HG02759 (cell line): Measurements from ENCODE around the gene CHPF2.

Experiments used
- ATAC-seq: cut with Tn5 transposase; IDR thresholded peaks from one replicate; pipeline ENCODE4 v1.9.1; 2021; ENCODE audit warnings: mild to moderate bottlenecking, moderate library complexity; ENCODE audit not compliant: unreplicated experiment

CHPF2 gene

DNA sequence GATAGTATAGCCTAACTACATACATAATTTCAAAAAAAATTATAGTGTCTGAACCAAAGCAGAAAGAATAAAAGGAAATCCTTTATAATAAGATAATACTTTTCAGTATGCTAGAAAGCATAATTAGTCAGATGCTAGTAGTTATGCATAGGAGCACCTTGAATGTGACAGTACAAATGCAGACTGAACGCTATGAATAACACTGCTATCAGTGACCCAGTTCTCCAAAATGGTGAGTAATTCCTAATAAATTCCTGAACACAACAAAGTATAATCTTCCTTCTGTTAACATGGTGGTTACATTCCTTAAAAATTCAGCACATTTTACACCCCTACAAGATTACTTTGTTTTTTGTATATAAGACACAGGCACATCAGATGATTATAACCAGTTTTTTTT is 1.2 kb upstream of the CHPF2 start:
- no peak for ATAC-seq

DNA sequence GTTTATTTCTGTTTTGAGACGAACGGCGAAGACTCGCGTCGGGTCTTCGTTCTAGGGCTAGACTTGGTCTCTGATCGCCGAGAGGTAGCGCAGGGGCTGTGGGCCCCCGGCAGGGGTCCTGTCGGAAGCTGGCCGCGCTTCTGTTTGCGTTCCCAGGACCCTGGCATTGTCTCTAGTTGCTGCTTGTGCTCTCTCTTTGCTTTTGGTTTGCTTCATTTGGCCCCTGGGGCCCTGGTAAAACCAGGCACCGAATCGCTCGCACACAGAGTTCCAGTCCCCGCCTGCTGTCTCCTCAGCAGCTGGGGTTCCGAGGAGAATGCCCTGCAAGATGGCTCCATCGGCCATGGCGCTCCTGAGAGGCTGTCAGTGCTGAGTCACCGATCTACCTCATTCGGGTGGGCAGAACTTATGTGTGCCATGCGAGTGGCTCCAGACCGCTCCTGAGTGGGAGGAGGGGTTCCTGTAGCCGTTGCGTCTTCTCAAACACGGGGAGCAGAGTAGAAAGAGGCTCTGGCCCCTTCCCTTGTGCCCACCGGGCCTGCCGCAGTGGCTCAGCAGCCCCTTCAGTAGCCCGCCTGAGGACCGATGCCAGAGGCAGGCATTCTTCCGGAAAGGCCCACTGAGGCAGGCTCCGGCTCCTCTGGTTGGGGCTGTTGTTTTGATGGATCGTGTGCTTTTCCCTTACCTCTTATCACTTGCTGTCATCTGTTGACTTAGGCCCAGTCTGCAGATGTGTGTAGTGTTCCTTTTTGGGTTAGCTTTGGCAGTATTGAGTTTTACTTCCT is 826 bp downstream of the CHPF2 start:
- peak; percentile 33 for ATAC-seq

DNA sequence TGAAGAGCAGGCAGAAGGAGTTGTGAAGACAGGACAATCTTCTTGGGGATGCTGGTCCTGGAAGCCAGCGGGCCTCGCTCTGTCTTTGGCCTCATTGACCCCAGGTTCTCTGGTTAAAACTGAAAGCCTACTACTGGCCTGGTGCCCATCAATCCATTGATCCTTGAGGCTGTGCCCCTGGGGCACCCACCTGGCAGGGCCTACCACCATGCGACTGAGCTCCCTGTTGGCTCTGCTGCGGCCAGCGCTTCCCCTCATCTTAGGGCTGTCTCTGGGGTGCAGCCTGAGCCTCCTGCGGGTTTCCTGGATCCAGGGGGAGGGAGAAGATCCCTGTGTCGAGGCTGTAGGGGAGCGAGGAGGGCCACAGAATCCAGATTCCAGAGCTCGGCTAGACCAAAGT is 1.5 kb downstream of the CHPF2 start:
- no peak for ATAC-seq

DNA sequence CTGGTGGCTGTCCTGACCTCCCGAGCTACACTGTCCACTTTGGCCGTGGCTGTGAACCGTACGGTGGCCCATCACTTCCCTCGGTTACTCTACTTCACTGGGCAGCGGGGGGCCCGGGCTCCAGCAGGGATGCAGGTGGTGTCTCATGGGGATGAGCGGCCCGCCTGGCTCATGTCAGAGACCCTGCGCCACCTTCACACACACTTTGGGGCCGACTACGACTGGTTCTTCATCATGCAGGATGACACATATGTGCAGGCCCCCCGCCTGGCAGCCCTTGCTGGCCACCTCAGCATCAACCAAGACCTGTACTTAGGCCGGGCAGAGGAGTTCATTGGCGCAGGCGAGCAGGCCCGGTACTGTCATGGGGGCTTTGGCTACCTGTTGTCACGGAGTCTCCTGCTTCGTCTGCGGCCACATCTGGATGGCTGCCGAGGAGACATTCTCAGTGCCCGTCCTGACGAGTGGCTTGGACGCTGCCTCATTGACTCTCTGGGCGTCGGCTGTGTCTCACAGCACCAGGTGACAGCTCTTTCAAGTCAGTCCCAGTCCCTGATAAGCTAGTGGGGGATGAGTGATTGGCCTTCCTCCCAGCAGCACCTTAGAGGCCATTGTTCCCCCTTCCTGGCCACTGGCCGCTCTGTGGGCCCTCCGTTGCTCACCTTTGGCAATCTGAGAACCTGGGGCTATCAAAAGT is 3.0 kb downstream of the CHPF2 start:
- ATAC-seq, result no peak

DNA sequence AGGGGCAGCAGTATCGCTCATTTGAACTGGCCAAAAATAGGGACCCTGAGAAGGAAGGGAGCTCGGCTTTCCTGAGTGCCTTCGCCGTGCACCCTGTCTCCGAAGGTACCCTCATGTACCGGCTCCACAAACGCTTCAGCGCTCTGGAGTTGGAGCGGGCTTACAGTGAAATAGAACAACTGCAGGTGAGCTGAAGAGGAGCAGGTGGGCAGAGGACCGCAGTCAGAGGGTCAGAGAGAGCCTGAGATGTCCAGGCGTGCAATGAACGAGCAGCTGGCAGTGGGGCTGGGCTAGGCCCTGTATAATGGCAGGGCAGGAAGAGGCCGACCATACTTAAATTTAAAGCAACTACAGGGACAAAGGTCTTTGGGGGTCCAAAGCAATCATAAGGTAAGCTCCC is 4.1 kb downstream of the CHPF2 start:
- ATAC-seq, result no peak

DNA sequence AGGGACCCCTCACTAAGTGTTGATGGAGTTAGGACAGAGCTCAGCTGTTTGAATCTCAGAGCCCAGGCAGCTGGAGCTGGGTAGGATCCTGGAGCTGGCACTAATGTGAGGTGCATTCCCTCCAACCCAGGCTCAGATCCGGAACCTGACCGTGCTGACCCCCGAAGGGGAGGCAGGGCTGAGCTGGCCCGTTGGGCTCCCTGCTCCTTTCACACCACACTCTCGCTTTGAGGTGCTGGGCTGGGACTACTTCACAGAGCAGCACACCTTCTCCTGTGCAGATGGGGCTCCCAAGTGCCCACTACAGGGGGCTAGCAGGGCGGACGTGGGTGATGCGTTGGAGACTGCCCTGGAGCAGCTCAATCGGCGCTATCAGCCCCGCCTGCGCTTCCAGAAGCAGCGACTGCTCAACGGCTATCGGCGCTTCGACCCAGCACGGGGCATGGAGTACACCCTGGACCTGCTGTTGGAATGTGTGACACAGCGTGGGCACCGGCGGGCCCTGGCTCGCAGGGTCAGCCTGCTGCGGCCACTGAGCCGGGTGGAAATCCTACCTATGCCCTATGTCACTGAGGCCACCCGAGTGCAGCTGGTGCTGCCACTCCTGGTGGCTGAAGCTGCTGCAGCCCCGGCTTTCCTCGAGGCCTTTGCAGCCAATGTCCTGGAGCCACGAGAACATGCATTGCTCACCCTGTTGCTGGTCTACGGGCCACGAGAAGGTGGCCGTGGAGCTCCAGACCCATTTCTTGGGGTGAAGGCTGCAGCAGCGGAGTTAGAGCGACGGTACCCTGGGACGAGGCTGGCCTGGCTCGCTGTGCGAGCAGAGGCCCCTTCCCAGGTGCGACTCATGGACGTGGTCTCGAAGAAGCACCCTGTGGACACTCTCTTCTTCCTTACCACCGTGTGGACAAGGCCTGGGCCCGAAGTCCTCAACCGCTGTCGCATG is 5.2 kb downstream of the CHPF2 start:
- ATAC-seq, result no peak

DNA sequence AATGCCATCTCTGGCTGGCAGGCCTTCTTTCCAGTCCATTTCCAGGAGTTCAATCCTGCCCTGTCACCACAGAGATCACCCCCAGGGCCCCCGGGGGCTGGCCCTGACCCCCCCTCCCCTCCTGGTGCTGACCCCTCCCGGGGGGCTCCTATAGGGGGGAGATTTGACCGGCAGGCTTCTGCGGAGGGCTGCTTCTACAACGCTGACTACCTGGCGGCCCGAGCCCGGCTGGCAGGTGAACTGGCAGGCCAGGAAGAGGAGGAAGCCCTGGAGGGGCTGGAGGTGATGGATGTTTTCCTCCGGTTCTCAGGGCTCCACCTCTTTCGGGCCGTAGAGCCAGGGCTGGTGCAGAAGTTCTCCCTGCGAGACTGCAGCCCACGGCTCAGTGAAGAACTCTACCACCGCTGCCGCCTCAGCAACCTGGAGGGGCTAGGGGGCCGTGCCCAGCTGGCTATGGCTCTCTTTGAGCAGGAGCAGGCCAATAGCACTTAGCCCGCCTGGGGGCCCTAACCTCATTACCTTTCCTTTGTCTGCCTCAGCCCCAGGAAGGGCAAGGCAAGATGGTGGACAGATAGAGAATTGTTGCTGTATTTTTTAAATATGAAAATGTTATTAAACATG is 6.0 kb downstream of the CHPF2 start:
- ATAC-seq, result no peak

DNA sequence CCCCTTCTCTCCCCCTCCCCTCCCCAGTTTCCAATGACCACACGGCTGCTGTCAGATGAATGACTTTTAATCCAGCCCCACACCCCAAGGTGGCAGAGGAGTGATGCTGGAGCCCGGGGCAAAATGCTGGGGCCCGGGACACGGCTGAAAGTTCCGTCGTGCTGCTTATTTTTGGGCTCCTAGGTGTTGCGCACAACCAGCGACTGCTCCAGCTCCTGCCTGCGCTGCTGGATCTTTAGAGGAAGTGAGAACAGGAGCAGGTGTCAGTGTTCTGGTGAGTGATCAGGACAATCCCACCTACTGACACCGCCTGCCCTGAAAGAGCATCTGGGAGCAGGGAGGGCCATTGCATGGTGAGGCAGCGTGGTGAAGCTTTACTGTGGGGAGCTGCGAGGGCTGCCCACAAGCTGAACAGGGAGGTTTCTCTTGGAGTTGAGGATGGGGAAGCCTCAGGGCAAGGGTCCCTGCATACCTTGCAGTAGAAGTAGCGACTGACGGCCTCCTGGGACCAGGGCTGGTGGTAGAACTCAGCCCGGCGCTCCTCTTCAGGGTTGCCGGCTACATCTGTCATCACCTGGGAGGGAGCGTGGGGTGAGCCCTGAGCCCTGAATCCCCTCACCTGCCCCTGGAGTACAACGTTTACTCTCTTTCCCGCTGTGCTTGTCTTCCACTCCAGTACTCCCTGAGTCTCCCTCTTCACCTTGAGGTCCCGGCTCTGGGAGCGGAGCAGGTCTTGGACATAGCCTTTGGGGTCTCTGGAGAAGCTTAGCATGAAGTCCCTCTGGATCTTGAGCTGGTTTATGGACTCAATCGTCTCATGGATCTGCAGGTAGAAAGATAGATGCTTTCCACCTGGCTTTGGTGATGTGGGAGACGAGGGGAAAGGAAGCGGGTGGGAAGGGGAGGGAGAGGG is 6.9 kb downstream of the CHPF2 start:
- ATAC-seq, result no peak

DNA sequence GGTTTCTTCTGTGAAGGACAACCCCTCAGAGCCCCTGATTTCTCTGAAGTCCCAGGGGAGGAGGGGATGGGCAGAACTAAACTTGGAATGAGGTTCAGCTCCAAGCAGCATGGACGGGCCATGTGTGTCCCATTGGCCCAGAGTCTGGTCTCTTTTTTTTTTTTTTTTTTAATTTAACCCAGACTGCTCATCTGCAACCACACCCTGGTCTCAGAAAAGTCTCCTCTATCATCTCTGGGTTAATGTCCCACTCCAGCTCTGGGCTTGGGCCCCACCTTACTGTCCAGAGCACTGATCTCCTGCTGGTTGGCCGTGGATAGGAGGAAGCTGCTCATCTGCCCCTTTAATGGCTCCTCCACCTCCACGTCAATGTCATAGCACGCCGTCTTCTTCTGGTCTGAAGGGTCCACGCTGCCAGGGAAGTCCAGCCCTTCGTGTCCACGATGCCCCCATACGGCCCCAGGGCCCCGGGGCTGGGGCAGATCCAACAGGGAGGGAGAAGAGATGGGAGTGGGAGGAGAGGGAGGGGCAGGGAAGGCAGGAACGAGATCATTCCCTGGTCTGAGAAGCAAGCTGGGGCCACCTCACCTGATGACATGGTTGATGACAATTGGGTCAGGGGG is 7.7 kb downstream of the CHPF2 start:
- ATAC-seq, result no peak

DNA sequence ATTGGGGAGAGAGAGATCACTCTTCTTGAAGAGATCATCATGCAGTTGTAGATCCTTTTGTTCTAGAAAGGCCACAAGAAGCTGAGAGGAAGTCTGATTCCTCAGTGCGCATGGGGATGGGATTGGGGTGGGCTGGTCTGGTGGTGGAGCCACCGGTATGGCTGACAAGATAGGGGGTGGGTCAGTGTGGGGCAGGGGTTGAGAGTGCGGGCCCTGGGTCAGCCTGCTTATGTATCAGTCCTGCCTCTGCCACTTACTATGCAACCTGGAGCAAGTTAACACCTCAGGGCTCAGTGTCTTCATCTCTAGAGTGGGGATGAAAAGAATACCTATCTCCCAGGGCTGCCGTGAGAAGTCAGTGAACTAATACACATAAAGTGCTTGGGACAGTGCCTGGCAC is 8.3 kb downstream of the CHPF2 start:
- ATAC-seq, result no peak

DNA sequence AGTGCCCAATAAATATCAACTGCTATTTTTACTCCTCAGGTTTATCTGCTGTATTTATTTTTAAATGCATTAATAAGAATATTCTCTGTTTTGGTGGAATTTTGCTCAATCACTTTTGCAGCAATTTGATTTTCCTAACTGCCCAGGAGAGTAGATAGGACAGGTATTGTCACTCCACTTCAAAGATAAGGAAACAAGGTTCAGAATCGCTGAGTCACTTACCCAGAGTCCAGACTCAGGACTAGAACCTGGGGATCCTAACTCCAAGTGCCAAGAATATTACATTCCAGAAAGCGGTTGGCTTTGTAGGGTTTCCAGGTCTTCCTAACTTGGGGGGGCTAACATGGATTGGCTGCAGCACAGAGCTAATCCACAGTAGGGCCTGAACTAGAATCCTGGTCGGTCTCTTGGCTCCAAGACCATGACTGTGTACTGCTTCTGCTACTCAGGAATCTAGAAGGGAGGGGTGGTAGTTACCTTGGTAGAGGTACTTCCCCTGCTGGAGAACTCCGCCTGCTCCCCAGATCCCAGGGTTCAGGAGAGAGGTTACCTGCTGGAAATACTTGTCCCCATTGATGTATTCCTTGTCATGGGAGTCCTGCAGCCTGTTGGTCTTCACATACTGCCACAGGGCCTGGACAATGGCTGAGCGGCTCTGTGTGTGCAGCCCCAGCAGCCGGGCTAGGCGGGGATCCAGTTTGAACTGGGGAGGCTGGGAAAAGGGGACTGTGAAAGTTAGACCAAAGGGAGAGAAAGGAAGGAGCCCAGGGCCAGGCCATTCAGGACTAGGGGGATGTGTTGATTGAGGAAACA is 8.9 kb downstream of the CHPF2 start:
- no peak for ATAC-seq

DNA sequence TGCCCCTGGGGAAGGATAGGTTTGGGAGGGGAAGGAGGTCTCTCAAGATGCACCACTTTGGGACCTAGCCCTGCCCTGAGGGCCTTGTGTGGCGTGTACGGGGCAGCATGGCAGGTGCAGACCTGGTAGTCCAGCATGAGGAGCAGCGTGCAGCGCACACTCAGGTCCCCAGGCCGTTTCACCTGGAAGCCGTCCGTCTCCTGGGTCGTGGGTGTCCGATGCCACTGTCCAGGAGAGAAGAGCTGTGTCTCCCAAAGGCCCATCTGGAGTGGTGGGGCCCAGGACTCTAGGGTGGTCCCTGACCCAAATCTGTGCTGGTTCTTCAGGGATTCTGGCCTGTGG is 9.4 kb downstream of the CHPF2 start:
- no peak for ATAC-seq

DNA sequence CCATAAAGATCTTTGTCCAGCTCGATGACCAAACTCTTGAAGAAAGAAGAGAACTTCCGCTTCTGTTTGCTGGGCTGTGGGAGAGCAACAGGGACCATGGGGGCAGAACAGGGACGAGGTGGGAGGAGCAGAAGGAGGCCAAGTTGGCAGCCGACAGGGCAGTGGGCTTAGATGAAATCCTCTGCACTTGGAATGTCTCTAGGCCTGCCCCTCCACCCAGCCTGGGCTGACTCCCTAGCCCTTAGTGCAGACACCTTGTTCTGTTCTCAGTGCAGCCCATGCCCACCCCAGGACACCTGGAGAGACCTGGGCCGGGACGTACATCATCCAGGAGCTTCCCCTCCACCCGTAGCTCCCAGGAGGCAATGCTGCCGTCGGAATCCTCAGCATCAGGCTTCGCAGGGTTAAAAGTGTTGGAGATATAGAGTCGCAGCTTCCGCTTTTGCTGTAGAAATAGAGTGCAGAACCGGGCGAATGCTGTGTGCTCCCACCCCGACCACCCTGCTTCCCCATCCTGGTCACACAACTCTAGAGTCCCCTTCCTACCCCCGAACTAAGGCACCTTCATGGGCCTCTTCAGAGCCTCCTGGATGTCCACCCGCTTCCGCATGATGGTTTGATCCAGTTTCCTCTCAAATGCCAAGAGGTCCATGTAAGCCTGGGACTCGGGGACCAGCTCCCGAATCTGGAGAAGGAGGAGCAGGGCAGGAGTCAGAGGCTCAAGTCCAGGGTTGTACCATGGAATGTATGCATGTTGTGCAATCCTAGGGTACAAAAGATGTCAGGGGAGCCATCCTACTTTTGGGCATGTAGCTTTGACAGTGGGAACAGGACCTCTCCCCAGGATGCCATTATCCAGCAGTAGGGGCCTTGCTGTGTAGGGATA is 10.1 kb downstream of the CHPF2 start:
- no peak for ATAC-seq

DNA sequence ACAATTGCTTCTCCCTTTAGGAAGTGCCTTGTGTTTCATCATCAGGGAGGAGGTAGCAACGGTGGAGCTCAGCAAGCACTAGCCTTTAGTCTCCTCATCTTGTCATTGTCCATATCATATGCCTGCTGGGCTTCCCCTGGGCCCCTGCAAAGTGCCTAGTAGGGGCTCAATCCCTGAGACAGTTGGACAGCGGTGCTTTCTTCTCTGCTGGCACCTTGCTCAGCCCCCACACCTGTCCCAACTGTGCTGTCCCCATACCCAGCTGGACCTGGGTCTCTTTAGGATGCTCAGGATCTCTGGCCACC is 10.7 kb downstream of the CHPF2 start:
- no peak for ATAC-seq

DNA sequence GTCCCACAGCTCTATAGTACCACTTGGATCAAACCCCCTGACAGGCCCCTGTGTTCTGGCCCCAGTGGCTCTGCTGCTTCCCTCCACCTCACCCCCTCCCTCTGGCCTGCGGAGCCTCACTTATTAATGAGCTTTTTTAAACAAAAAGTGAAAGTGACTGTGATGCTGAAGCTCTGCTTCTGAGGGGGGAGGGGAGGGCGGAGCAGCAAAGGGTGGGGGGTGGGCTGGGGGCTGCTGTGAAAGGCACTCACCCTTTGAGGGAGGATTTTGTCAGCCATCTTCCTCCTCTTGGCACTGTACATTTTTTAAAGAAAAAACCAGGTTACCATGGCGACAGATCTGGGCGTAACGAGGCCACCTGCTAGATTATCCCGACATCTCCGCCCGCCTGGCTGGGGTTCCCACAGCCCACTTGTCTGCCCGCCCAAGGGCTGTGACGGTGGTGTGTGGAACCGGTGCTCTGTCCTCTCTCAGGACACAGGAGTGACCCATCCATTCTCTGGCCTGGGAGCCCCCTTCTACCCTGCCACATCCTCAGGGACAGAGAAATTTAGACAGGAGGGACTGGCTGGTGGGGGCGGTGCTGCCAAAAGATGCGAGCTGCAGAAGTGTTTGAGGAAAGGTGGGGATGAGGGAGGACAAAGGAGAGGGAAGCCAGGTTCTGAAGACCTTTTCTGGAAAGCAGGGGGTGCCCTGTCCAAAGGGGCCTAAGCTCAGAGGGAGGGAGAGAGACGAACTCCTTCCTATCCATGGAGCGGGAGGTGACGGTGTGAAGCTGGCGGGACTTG is 11.3 kb downstream of the CHPF2 start:
- ATAC-seq, result no peak

DNA sequence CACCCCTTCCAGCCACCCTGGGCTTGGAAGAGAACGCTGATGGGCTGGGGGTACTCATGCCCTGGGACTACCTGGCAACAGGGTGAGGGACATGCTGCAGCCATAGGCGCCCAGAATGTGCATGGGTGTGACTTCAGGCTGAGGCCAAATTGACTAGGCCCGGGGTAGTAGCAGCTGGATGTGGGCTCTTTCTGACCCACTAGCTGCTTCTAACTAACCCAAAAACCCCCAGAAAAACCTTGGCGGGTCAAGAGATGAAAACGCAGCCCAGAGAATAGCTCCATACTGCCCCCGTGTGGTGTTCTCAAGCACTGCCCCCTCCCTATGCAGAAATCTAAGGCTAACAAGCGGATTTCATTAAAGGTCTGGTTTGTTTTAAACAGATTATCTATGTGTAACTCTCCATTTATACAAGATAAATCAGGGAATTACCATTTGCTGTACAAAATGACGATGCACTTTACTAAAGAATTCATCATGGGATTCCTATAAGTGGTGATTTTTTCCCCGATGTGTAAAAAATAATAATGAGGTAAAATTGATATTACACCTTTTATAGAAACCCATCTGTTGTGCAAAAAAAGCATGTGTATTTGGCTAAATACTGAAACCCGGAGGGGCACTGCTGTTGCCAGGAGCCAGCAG is 12.0 kb downstream of the CHPF2 start:
- ATAC-seq, result no peak

DNA sequence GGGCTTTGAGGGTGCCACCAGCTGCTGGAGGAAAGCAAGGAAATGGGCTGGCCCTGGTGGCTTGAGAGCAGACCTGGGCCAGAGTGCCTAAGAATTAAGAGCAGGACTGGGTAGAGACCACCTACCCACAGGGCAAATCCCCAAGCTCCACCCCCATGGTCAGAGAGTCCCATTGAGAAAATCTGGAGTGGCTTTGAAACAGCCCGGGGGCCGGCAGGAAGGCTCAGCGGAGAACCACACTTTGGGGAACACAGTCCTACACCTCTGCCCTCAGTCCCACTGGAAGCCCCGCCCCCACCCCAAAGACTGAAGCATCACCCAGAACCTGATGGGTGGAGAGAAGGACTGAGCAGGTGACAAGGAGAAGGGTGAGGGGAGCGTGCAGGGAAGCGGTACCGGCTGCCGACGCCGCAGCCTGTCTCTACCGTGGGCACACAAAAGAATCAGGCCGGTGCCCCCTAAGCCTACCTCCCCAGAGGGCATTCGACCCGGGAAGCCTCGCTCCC is 12.6 kb downstream of the CHPF2 start:
- ATAC-seq, result no peak
